HG02938 (cell line): ENCODE data around the gene PRM3.

ENCODE experiments used
- ATAC-seq: cut with Tn5 transposase; IDR thresholded peaks from one replicate; pipeline ENCODE4 v1.9.1; 2021; ENCODE audit warnings: mild to moderate bottlenecking, moderate library complexity; ENCODE audit not compliant: unreplicated experiment

Gene PRM3

DNA sequence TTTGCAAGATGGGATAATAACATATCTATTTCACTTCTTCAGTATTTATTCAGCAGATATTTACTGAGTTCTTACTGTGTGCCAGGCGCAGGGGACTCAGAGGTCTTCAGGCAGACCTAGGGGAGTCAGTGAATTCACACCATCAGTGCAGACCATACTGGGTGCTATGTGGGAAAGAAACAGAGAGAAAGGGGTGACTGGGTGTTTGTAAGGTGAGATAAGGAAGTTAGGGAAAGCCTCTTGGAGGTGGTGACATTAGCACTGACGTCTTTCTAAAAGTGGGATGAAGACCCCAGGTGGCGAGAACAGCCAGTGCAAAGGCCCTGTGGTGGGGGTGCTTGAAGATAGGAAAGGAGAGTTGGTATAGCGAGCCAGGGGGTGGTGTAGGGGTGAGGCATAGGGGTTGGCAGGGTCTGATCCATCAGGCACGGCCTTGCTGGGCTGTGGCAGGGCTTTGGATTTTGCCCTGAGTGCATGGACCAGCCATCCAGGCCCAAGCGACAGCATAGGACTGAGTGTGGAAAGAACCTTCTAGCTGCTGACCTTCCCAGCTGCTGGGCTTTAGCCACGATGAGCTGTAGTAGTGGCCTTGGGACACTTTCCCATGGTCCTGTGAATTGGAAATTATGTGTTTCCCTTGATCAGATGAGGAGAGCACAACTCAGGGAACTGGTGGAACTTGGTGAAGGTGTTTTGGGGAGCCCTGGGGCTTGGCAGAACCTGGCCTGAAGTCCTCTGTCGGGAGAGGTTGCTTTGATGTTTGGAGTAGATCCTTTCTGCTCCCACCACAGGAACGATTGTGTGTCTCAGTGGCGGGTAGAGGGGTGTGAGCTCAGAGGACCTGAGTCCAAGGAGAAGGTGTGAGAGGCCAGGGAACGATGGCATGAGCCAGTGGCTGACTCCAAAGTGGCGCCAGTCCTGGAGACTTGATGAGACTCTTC is 13.5 kb downstream of the PRM3 start:
- ATAC-seq: no peak

DNA sequence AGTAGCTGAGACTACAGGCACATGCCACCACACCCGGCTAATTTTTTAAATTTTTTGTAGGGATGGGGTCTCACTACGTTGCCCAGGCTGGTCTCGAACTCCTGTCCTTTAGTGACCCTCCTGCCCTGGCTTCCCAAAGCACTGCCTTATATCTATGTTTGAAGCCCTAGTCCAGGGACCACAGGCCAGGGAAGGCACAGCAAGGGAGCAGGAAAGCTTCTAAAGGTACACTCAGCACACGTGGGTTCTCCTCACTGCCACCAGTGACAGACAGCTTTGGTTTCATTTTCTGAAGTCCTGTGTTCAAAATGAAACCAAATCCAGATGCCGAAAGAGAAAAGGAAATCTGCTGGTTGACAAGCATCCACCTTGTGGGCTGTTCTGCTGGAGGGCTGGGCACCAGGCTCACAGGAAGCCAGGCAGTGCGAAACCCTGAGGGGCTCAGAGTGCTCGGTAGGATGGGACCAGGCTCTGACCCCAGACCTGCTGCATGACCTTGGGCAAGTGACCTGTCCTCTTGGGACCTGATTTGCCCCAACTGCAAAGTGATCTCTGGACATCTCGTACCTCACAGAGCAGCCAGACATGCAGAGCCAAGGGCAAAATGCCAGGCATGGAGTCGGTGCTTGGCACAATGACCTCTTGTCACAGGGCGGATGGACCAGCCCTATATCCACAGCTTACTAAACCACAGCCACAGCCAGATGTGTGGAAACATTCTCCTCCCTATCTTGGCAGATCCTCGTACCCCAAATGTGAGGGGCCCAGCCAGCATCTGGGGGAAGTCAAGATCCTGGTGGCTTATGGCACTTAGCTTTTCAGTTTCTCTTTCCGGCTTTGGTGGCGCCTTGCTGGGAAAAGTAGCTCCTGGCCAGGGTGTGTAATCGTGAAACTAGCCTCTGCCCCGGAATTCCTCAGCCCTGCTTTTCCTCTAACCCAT is 14.6 kb downstream of the PRM3 start:
- ATAC-seq: no peak

DNA sequence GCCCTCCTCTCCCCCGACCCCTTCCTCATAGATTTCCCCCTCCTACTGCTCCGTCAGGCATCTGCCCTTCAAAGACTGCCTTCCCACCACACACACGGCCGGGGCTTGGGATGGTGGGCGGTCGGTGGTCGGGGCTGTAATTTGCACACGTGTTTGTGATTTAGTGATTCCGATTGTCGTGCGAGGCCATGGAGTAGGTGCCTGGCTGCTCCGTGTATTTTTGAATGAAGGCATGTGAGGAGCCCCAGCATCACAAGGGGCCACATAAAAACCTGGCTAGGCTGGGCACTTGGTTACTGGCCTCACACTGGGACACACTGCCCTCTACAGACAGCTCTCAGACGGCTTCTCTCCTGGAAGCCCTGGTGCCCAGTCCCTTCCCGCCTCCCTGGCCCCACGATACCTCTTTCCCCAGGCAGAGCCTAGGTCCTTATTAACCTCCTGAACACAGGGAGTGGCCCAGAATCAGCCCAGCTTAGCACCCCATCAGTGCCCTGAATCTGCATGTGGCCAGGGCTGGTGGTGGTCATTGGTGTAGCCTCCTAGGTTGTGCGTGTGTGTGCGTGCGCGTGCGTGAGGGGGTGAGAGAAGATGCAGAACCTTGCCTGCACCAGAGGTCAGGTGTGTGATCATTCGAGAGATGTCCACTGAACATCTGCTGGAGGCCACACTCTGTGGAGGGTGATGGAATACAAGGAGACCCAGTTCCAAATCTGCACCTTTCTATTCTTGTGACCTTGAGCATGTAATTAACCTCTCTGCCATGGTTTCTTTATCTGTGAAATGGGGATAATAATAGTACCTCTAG is 16.1 kb downstream of the PRM3 start:
- no peak for ATAC-seq

DNA sequence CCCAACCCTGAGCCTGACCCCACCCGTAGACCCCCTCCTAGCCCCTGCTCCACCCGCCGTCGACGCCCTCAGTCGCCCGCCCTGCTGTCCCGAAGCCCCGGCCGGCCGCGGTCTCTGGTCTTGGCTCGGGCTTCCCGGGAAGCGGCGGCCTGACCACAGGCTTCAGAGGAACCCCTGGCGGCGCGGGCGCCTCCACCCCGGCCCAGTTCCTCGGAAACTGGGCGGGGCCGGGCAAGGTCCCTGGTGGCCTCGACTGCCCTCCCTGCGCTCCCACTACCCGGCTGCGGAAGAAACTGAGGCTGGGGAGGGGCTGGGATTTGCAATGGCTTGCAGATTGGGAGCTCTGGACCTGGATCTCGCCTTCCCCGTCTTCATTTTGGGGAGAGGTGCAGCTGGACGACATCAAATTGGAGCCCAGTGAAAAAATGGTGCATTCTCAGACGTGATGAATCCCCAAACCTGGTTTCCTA is 16.7 kb downstream of the PRM3 start:
- no peak for ATAC-seq

- peak; percentile 49 for ATAC-seq
Measured at GRCh38 chr16:11255737-11256660, 17.4 kb downstream of the PRM3 start, which contains the start of gene SOCS1. Gene SOCS1 (minus strand): TSS chr16:11256204. CDS start chr16:11255478, 726 bp downstream.

DNA sequence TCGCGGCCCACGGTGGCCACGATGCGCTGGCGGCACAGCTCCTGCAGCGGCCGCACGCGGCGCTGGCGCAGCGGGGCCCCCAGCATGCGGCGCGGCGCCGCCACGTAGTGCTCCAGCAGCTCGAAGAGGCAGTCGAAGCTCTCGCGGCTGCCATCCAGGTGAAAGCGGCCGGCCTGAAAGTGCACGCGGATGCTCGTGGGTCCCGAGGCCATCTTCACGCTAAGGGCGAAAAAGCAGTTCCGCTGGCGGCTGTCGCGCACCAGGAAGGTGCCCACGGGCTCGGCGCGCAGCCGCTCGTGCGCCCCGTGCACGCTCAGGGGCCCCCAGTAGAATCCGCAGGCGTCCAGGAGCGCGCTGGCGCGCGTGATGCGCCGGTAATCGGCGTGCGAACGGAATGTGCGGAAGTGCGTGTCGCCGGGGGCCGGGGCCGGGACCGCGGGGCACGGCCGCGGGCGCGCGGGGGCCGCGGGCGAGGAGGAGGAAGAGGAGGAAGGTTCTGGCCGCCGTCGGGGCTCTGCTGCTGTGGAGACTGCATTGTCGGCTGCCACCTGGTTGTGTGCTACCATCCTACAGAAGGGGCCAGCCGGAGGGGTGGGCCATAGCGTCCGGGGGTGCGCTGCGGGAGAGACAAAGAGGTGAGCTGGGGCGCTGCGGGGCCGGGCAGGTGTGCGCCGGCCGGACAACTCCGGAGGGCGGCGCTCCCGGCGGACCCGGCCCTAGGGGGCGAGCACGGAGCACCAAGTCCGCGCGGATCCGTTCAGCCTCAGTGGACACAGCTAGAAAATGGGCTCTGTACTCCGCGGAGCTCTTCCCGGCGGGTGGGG is 18.3 kb downstream of the PRM3 start:
- peak; percentile 31 for ATAC-seq

- no peak for ATAC-seq
Measured at GRCh38 chr16:11253995-11254912, 19.2 kb downstream of the PRM3 start.

DNA sequence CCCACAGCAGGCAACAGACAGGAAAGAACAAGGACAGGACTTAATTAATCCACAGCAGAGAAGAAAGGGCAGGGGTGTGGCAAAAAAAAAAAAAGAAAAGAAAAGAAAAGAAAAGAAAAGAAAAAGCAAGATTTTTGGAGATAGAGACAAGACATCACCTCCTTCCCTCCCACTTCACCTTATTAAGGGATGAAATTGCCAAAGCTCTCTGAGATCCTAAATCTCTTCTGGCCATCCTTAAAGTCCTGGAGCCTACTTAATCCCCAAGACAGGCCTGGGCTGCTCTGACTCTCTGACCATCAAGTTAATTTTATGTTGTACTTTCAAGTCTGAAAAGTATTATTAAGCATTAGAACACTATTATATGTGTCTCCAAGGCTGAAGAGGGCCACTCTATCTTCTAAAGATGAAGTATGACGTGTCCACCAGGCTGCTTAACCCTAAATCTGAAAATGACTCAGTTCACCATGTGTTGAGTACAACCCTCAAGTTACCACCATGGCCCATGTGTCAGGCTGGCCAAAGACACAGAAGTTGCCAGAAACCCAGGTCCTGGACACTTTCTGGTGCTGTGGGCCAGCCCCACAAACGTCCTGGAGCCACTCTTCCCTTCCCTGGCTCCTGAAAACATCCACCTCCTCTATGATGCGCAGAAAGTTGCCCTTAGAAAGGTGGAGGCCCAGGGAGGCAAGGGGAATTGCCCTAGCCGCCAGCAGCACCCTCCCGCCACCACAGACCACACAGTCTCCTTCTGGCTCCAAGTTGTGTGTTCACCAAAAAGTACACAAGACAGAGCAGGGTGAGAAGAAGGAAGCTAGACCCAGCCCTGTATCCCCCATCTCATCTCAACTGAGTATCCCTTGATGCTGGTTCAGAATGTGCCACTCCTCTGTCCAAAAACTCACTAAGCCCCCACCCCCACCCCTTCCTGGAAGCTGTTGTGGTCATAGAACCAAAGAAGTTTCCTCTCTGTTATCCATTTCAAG is 20.1 kb downstream of the PRM3 start:
- ATAC-seq: no peak

GRCh38 chr16:11252482-11252931 is 20.9 kb downstream of the PRM3 start:
- ATAC-seq: no peak

DNA sequence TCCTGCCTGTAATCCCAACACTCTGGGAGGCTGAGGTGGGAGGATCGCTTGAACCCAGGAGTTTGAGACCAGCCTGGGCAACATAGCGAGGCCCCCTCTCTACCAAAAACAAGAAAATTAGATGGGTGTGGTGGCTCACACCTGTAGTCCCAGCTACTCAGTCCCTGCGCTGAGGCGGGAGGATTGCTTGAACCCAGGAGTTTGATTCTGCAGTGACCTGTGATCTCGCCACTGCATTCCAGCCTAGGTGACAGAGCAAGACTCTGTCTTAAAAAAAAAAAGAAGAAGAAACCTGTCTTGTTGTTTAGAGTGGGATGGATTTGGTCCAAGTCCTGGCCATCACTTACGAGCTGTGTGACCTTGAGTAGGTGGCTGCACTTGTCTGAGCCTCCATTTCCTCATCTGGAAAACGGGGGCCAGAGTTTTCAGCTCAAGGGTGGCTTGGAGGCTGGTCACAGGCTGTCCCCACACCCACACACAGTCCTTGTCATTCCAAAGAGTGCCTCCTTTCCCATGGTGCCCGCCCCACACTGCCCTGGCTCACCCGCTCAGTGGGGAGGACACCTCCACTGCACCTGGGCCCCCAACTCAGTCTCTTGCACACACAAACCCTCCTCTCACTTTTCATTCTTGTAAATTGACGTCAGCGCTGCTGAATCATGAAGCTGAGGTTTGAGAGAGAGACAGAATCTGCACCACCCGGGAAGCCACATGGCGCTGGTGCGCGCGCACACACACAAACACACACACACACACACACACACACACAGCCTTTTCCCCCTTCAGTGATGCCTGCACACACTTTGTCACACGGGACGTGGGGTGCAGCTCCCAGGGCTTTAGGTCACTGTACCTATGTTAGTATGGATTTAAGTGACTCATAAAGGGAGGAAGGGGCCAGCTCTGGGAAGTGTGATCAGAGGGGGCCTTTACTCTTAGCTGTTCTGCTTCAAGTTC is 21.6 kb downstream of the PRM3 start:
- ATAC-seq: no peak

- ATAC-seq: no peak
Measured at GRCh38 chr16:11250786-11251524, 22.5 kb downstream of the PRM3 start.

- no peak for ATAC-seq
Measured at GRCh38 chr16:11250091-11250785, 23.2 kb downstream of the PRM3 start.

- no peak for ATAC-seq
Measured at GRCh38 chr16:11249233-11250061, 24.0 kb downstream of the PRM3 start.
